Stomach (tissue), 4 donors: ENCODE measurements around the gene CYP26B1.

Experiments used
- CTCF ChIP-seq, 7 experiments: fragments of 450-650 bp in 4 of 7; fragments of 200-600 bp in 3 of 7; sonication (generic) in 3 of 7; IDR thresholded peaks; one replicate each; pipeline ENCODE4 v1.5.1; 2016 to 2019; ENCODE audit warnings: antibody characterized with exemption in 7 of 7, control low read depth in 2 of 7, mild to moderate bottlenecking in 1 of 7
- POLR2A ChIP-seq, 4 donors: fragments of 450-650 bp; IDR thresholded peaks; one replicate each; pipeline ENCODE4 v1.6.1; 2016; ENCODE audit warnings: antibody characterized with exemption in 4 of 4, control low read depth in 2 of 4, mild to moderate bottlenecking in 1 of 4, moderate library complexity in 1 of 4
- POLR2AphosphoS5 ChIP-seq, 3 donors: sonication (generic); formaldehyde crosslinking; IDR thresholded peaks; one replicate each; pipeline ENCODE4 v1.6.1; 2016; ENCODE audit warnings: antibody characterized with exemption in 3 of 3

- no peak for TF ChIP-seq CTCF (IDR thresholded peaks at IDR 0.05)
- TF ChIP-seq POLR2AphosphoS5 (IDR thresholded peaks at IDR 0.05) = no peak
- no peak for TF ChIP-seq POLR2A (IDR thresholded peaks at IDR 0.05)
These were observed 11.3 kb downstream of the CYP26B1 start for GRCh38 chr2:72136331-72136730.
